ENCODE data around the gene CYB561D2.

CYB561D2 gene

GRCh38 chr3:50341996-50342650 is 8.5 kb upstream of the CYB561D2 start:
- Histone ChIP-seq H3K4me3 (ENCODE audit: low read length in 2 of 2) (no peak overlapping the region), H3K4me1 (ENCODE audit: control insufficient read depth in 2 of 2, insufficient read depth in 2 of 2, low read length in 2 of 2) (peaks cover 31 to 40% of the 10 kb centered on the region in 2 donors), H3K9ac (ENCODE audit: low read depth in 1 of 2, low read length in 2 of 2) (no peak overlapping the region), H3K36me3 (ENCODE audit: control insufficient read depth in 2 of 2, insufficient read depth in 2 of 2, low read length in 2 of 2) (no peaks in the 10 kb centered on the region), H3K9me3 (ENCODE audit: control insufficient read depth in 2 of 2, low read length in 2 of 2) (no peaks in the 10 kb centered on the region), H3K27me3 (ENCODE audit: control insufficient read depth in 2 of 2, insufficient read depth in 2 of 2, low read length in 2 of 2) (no peaks in the 10 kb centered on the region), H3K27ac (ENCODE audit: low read depth in 2 of 2, low read length in 2 of 2) (peak overlapping the region in 1 of 2 donors; percentile 87)

DNA sequence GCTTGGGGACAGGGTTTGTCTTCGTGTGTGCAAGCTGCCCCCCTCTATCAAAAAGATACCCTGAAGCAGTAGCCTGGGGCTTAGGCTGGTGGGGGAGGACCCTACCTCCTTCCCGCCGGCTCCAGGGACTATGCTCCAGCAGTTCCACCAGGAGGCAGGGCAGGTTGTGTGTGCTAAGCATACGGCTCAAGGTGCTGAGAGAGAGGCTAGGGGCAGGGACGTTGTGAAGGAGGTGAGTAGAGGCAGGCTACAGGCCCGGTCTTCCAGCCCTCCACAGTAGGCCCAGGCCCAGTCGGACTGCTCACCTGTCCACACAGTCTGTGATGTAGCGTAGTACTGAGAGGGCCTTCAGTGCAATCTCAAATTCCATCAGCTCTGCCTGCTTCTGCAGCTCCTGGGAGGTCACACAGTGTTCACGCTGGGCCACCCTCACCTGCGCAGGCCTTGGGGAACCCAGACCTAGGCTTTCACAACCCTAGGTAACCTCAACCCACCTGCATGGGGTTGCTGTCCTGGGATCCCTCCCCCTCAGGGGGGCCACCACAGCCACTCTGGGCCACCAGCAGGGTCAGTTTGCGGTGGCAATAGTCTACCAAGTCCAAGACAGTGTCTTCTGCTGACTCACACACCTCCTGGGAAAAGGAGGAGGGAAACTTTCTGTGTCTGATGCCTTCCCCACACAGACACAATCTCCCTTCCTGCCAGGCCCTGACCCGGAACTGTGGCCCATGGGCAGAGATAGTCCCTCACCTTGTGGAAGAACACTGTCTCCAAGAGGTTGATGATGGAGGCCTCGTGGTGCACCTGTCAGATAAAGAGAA is 7.6 kb upstream of the CYB561D2 start:
- Histone ChIP-seq H3K36me3 (ENCODE audit: control insufficient read depth in 2 of 2, insufficient read depth in 2 of 2, low read length in 2 of 2) (peaks cover 1 to 3% of the 10 kb centered on the region in 2 donors), H3K4me1 (ENCODE audit: control insufficient read depth in 2 of 2, insufficient read depth in 2 of 2, low read length in 2 of 2) (peaks cover 25 to 38% of the 10 kb centered on the region in 2 donors), H3K27me3 (ENCODE audit: control insufficient read depth in 2 of 2, insufficient read depth in 2 of 2, low read length in 2 of 2) (no peaks in the 10 kb centered on the region), H3K27ac (ENCODE audit: low read depth in 2 of 2, low read length in 2 of 2) (no peak overlapping the region), H3K9me3 (ENCODE audit: control insufficient read depth in 2 of 2, low read length in 2 of 2) (no peaks in the 10 kb centered on the region), H3K9ac (ENCODE audit: low read depth in 1 of 2, low read length in 2 of 2) (no peak overlapping the region), H3K4me3 (ENCODE audit: low read length in 2 of 2) (no peak overlapping the region)

GRCh38 chr3:50345008-50345407 is 5.7 kb upstream of the CYB561D2 start:
- Histone ChIP-seq H3K36me3 (ENCODE audit: control insufficient read depth in 2 of 2, insufficient read depth in 2 of 2, low read length in 2 of 2) (peaks cover 11 to 13% of the 10 kb centered on the region in 2 donors), H3K4me1 (ENCODE audit: control insufficient read depth in 2 of 2, insufficient read depth in 2 of 2, low read length in 2 of 2) (peaks cover 26 to 37% of the 10 kb centered on the region in 2 donors), H3K27me3 (ENCODE audit: control insufficient read depth in 2 of 2, insufficient read depth in 2 of 2, low read length in 2 of 2) (no peaks in the 10 kb centered on the region), H3K27ac (ENCODE audit: low read depth in 2 of 2, low read length in 2 of 2) (no peak overlapping the region), H3K9ac (ENCODE audit: low read depth in 1 of 2, low read length in 2 of 2) (peak overlapping the region in 1 of 2 donors; percentile 52), H3K4me3 (ENCODE audit: low read length in 2 of 2) (peak overlapping the region; percentile 37 to 65), H3K9me3 (ENCODE audit: control insufficient read depth in 2 of 2, low read length in 2 of 2) (no peaks in the 10 kb centered on the region)

DNA sequence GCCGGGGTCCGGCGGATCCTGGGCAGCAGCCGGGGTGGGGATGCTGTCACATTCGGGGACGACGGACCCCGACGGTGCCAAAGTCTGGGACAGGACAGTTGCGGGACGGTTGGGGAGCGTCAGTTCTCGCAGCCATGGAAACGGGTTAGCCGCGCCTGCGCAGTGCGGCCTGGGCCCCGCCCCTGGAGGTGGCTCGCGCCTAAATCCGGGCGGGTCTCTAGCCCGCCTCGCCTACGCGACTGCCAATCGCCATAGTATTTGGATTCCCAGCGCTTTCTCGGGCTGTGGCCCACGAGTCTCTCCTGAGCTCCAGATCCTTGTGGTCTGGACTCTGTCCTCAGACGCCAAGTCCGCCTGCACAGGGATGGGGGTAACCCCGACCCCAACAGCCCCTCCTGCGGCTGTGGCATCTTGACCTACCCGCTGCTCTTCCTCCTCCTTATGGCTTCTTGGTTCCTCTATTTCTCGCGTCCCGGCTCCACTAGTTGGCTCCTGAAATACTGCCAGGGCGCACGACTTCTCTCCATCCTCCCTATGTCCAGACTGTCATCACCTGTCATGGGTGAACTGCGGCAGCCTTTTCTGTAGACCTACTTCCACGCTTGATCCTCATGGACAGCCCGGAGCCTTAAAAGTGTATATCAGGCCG is 5.0 kb upstream of the CYB561D2 start, which contains the start of gene ZMYND10:
Gene ZMYND10 (minus strand): TSS at position 147 of the 649 bp plus-strand sequence. CDS start 153 bp downstream, outside the sequence.
- H3K4me1 ChIP-seq (ENCODE audit: control insufficient read depth in 2 of 2, insufficient read depth in 2 of 2, low read length in 2 of 2), result peaks cover 32 to 37% of the 10 kb centered on the region in 2 donors
- H3K27me3 ChIP-seq (ENCODE audit: control insufficient read depth in 2 of 2, insufficient read depth in 2 of 2, low read length in 2 of 2), result no peaks in the 10 kb centered on the region
- H3K9me3 ChIP-seq (ENCODE audit: control insufficient read depth in 2 of 2, low read length in 2 of 2), result no peaks in the 10 kb centered on the region
- peak within 1 kb of the TSS in 1 of 2 donors; percentile 9 for H3K27ac ChIP-seq (ENCODE audit: low read depth in 2 of 2, low read length in 2 of 2)
- H3K4me3 ChIP-seq (ENCODE audit: low read length in 2 of 2), result peak within 1 kb of the TSS; percentile 37 to 65
- H3K9ac ChIP-seq (ENCODE audit: low read depth in 1 of 2, low read length in 2 of 2), result peak within 1 kb of the TSS; percentile 41 to 52
- peaks cover 11 to 13% of the 10 kb centered on the region in 2 donors for H3K36me3 ChIP-seq (ENCODE audit: control insufficient read depth in 2 of 2, insufficient read depth in 2 of 2, low read length in 2 of 2)

DNA sequence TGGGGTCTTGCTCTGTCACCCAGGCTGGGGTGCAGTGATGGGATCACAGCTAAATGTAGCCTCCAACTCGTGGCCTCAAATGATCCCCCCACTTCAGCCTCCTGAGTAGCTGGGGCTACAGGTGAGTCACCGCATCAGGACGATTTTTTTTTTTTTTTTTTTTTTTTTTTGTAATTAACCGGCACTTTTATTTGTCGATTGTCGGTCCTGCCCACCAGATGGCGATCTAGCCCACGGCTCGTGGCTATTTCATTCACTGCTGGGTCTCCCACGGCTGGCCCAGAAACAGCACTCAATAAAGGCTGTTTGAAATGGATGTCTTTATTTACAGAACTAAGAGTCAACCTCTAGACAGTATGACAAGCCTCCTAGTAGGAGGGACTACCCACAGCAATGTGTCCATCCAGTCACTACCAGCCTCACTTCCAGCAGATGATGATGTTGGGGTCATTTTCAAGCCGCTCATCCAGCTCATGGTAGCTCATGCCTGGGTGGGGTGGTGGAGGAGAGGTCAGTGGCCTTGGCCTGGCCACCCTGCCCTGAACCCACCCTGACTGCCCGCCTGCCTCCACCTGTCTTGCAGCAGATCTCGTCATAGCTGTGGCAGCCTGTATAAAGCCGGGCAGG is 3.4 kb upstream of the CYB561D2 start:
- no peaks in the 10 kb centered on the region for H3K27me3 ChIP-seq (ENCODE audit: control insufficient read depth in 2 of 2, insufficient read depth in 2 of 2, low read length in 2 of 2)
- no peak overlapping the region for H3K4me3 ChIP-seq (ENCODE audit: low read length in 2 of 2)
- H3K9me3 ChIP-seq (ENCODE audit: control insufficient read depth in 2 of 2, low read length in 2 of 2), result no peaks in the 10 kb centered on the region
- H3K36me3 ChIP-seq (ENCODE audit: control insufficient read depth in 2 of 2, insufficient read depth in 2 of 2, low read length in 2 of 2), result peaks cover 13 to 15% of the 10 kb centered on the region in 2 donors
- no peak overlapping the region for H3K27ac ChIP-seq (ENCODE audit: low read depth in 2 of 2, low read length in 2 of 2)
- peaks cover 37% of the 10 kb centered on the region in 2 donors for H3K4me1 ChIP-seq (ENCODE audit: control insufficient read depth in 2 of 2, insufficient read depth in 2 of 2, low read length in 2 of 2)
- H3K9ac ChIP-seq (ENCODE audit: low read depth in 1 of 2, low read length in 2 of 2), result no peak overlapping the region

- Histone ChIP-seq H3K4me3 (ENCODE audit: low read length in 2 of 2) (peak overlapping the region; percentile 70 to 97), H3K27me3 (ENCODE audit: control insufficient read depth in 2 of 2, insufficient read depth in 2 of 2, low read length in 2 of 2) (no peaks in the 10 kb centered on the region), H3K4me1 (ENCODE audit: control insufficient read depth in 2 of 2, insufficient read depth in 2 of 2, low read length in 2 of 2) (peaks cover 33 to 39% of the 10 kb centered on the region in 2 donors), H3K27ac (ENCODE audit: low read depth in 2 of 2, low read length in 2 of 2) (peak overlapping the region; percentile 87 to 98), H3K9me3 (ENCODE audit: control insufficient read depth in 2 of 2, low read length in 2 of 2) (no peaks in the 10 kb centered on the region), H3K36me3 (ENCODE audit: control insufficient read depth in 2 of 2, insufficient read depth in 2 of 2, low read length in 2 of 2) (peaks cover 36 to 37% of the 10 kb centered on the region in 2 donors), H3K9ac (ENCODE audit: low read depth in 1 of 2, low read length in 2 of 2) (peak overlapping the region; percentile 74 to 94)
These were observed 492 bp upstream of the CYB561D2 start for GRCh38 chr3:50350213-50350526.

GRCh38 chr3:50351323-50351697 is 648 bp downstream of the CYB561D2 start:
- H3K36me3 ChIP-seq (ENCODE audit: control insufficient read depth in 2 of 2, insufficient read depth in 2 of 2, low read length in 2 of 2), result peaks cover 45 to 48% of the 10 kb centered on the region in 2 donors
- H3K27me3 ChIP-seq (ENCODE audit: control insufficient read depth in 2 of 2, insufficient read depth in 2 of 2, low read length in 2 of 2), result no peaks in the 10 kb centered on the region
- H3K9me3 ChIP-seq (ENCODE audit: control insufficient read depth in 2 of 2, low read length in 2 of 2), result no peaks in the 10 kb centered on the region
- H3K9ac ChIP-seq (ENCODE audit: low read depth in 1 of 2, low read length in 2 of 2), result peak overlapping the region; percentile 74 to 94
- H3K27ac ChIP-seq (ENCODE audit: low read depth in 2 of 2, low read length in 2 of 2), result peak overlapping the region in 1 of 2 donors; percentile 87
- peak overlapping the region; percentile 70 to 97 for H3K4me3 ChIP-seq (ENCODE audit: low read length in 2 of 2)
- H3K4me1 ChIP-seq (ENCODE audit: control insufficient read depth in 2 of 2, insufficient read depth in 2 of 2, low read length in 2 of 2), result peaks cover 35 to 40% of the 10 kb centered on the region in 2 donors

- Histone ChIP-seq H3K9ac (ENCODE audit: low read depth in 1 of 2, low read length in 2 of 2) (peak overlapping the region in 1 of 2 donors; percentile 9), H3K9me3 (ENCODE audit: control insufficient read depth in 2 of 2, low read length in 2 of 2) (no peaks in the 10 kb centered on the region), H3K36me3 (ENCODE audit: control insufficient read depth in 2 of 2, insufficient read depth in 2 of 2, low read length in 2 of 2) (peaks cover 48 to 51% of the 10 kb centered on the region in 2 donors), H3K27me3 (ENCODE audit: control insufficient read depth in 2 of 2, insufficient read depth in 2 of 2, low read length in 2 of 2) (no peaks in the 10 kb centered on the region), H3K27ac (ENCODE audit: low read depth in 2 of 2, low read length in 2 of 2) (peak overlapping the region in 1 of 2 donors; percentile 49), H3K4me1 (ENCODE audit: control insufficient read depth in 2 of 2, insufficient read depth in 2 of 2, low read length in 2 of 2) (peaks cover 49 to 52% of the 10 kb centered on the region in 2 donors), H3K4me3 (ENCODE audit: low read length in 2 of 2) (no peak overlapping the region)
These were observed 2.1 kb downstream of the CYB561D2 start for GRCh38 chr3:50352781-50353180.

DNA sequence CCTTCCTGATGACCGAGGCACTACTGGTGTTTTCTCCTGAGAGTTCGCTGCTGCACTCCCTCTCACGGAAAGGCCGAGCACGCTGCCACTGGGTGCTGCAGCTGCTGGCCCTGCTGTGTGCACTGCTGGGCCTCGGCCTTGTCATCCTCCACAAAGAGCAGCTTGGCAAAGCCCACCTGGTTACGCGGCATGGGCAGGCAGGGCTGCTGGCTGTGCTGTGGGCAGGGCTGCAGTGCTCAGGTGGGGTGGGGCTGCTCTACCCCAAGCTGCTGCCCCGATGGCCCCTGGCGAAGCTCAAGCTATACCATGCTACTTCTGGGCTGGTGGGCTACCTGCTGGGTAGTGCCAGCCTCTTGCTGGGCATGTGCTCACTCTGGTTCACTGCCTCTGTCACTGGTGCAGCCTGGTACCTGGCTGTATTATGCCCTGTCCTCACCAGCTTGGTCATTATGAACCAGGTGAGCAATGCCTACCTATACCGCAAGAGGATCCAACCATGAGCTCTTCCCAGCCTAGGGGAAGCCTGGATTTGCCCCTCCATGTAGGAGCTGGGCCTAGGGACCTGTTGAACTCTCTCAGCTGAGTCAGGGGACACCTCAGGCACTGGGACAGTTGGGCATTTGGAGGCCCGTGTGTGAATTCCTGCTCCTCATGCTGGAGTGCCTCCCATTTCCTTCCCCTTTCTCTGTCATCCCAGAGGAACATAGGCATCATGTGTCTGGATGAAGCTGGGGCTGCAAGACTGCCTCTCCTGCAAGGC is 2.8 kb downstream of the CYB561D2 start:
- H3K4me1 ChIP-seq (ENCODE audit: control insufficient read depth in 2 of 2, insufficient read depth in 2 of 2, low read length in 2 of 2), result peaks cover 56 to 58% of the 10 kb centered on the region in 2 donors

More for the DNA sequence above, 2.8 kb downstream of the CYB561D2 start:
- Histone ChIP-seq H3K27ac (ENCODE audit: low read depth in 2 of 2, low read length in 2 of 2) (peak overlapping the region in 1 of 2 donors; percentile 49), H3K36me3 (ENCODE audit: control insufficient read depth in 2 of 2, insufficient read depth in 2 of 2, low read length in 2 of 2) (peaks cover 42 to 48% of the 10 kb centered on the region in 2 donors), H3K27me3 (ENCODE audit: control insufficient read depth in 2 of 2, insufficient read depth in 2 of 2, low read length in 2 of 2) (no peaks in the 10 kb centered on the region), H3K9ac (ENCODE audit: low read depth in 1 of 2, low read length in 2 of 2) (peak overlapping the region in 1 of 2 donors; percentile 9), H3K4me3 (ENCODE audit: low read length in 2 of 2) (no peak overlapping the region), H3K9me3 (ENCODE audit: control insufficient read depth in 2 of 2, low read length in 2 of 2) (no peaks in the 10 kb centered on the region)

All from mucosa of rectum (tissue), 2 donors.